Stimulated activated CD8-positive, alpha-beta memory T cell treated with anti-CD3 and anti-CD28 coated beads, Interleukin-4, amount 100 ng/mL, for 1 hour (primary cell): Measurements from ENCODE around the gene INCENP.

Source experiments
- DNase-seq, 2 donors: peaks; one replicate each; pipeline ENCODE4 v3.0.0-alpha.2; 2020; ENCODE audit warnings: low read depth in 2 of 2, low spot score in 1 of 2

Gene INCENP

DNA sequence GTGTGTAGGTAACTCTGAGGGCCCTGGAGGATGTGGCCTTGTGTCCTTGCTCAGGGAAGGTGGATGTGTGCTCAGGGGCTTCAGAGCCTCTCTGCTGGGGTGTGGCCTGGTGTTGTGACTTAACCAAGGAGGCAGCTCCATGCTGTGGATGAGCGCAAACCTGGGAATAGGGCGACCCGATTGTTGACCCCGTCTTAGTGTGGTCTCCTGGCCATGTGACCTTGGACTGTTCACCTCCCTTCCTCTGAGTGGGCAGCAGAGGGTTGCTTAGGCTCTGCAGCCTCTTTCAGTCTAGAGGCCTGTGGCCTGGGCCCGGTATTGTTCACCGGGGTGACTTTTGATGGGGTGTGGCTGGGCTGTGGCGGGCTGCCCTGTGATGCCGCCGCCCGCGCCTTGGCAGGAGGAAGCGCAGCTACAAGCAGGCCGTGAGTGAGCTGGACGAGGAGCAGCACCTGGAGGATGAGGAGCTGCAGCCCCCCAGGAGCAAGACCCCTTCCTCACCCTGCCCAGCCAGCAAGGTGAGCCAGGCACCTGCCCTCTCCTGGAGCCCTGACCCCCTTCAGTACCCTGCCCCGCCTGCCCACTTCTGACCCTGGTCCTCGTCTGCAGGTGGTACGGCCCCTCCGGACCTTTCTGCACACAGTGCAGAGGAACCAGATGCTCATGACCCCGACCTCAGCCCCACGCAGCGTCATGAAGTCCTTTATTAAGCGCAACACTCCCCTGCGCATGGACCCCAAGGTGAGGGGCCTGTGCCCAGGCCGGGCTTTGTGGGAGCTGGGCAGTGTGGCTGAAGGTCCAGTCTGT is 16.7 kb downstream of the INCENP start:
- no peak for DNase-seq

DNA sequence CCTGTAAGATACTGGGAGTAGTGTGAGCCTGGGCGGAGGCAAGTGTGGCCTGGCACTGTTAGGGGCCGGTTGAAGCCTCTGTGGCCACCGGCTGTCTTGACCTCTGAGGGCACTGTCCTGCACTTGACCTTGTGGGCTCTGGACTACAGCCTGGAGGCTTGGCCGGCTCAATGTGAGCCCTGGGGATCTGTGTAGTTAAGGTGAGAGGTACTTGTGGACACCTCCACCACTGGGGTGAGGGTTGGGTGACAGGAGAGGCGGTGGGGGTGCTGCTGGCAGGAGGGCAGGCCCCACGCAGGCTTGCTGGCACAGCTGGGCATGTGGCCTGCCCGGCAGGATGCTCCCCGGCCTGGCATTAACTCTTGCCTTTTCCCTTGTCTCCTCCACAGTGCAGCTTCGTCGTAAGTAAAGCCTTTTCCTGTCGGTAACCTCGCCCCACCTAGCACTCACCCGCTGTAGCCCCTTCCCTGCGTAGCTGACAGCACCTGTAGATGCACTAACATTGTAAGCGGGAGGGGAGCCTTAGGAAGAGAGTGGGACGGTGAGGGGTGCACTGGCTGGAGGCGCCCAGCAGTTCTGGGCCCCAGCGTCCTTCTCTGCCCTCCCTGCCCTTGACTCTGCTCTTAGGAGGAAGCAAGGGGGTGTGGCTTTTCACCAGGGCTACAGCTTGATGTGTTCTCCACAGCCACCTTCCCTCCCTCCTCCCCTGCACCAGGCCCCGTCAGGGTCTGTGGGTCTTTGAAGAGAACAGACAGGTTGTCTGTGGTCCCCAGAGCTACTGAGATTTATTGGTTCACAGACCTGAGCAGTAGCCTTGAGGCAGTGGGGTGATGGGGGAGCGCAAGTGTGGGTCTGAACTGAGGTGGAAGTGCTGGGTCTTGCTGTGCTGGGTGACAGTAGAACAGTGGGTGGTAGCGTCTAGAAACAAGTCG is 17.6 kb downstream of the INCENP start:
- no peak for DNase-seq

DNA sequence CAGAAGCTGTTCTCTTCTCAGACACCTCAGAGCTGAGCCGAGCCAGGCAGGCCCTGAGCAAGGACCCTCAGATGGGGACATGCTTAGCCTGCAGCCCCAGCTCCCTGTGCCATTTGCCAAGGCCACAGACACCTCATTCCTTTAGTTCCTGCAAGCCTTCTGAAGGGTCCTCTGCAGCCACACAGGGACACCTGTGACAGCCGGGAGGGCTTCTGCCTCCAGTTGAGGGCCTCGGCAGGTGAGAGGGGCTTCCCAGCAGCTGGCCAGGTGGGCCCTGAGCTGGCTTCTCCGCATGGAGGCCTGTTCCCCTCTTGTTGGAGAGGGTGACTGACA is 18.2 kb downstream of the INCENP start:
- DNase-seq, result no peak

DNA sequence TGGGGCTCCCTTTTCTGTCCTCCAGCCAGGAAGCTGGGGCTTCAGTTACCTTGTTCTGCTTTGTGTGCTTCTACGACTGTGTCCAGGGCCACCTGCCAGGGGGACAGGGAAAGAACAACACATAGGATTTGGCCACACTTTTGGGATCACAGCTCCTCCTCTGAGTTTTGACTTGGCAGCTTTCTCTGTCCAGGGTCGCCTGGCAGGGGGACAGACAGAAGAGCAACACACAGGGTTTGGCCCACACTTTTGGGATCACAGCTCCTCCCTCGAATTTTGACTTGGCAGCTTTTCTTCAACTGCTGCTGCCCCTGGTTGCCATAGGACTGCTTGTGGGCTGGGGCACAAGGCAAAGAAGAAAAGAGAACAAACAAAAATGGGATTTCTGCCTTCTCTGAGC is 19.1 kb downstream of the INCENP start:
- DNase-seq, result no peak

DNA sequence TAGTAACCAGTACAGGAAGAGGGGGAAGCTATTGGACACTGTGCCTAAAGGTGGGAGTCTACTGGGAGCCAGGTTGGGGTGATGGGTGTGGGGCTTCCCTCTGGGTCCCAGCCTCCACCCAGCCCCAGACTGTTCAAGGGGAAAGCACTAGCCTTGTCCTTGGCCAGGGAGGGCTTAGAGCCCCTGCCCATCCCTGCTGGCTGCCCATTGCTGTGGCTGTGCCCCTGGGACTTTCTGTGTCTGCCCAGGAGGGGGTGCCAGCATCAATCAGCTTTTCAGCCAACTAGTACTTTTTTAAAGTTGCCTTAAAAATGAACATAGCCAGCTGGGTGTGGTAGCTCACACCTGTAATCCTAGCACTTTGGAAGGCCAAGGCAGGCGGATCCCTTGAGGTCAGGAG is 19.9 kb downstream of the INCENP start:
- DNase-seq, result no peak

DNA sequence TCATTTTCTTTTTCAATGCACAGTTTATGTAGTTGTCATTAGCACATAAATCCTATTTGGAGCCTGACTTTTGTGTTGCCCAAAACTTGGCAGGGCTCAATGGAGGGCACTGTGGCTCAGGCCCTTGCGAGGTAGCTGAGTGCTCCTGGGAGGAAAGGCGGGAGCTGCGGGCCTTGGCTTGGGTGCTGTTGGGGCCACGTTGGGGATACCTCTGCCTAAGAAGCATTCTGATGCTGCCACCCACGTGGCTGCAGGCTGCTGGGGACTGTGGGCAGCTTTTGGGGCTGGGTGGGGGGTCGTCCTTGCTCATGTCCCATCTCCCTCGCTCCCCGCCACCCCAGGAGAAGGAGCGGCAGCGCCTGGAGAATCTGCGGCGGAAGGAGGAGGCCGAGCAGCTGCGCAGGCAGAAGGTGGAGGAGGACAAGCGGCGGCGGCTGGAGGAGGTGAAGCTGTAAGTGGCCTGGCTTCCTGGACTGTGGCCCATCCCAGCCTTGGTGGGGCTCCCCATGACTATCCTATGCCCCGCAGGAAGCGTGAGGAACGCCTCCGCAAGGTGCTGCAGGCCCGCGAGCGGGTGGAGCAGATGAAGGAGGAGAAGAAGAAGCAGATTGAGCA is 20.9 kb downstream of the INCENP start:
- DNase-seq, result no peak

DNA sequence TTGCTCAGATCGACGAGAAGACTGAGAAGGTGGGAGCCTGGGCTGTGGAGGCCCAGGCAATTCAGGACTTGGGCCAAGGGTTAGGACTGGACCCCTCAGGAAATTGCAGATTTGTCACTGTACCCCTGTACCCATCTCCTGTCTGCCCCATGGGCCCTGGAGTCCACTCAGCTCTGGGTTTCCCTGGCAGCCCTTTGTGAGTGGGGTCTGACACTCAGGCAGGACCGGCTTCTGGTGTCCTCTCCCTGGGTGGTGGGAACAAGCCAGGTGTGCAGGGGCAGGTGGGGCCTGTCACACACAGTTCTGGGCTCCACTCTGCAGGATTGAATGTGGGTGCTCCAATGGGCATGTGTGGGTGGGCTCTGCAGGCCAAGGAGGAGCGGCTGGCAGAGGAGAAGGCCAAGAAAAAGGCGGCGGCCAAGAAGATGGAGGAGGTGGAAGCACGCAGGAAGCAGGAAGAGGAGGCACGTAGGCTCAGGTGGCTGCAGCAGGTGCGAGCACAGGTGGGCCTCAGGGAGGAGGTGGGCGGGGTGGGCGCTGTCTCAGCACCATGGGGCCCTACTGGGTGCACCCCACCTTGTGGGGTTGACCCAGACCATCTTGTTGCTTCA is 21.6 kb downstream of the INCENP start:
- no peak for DNase-seq

DNA sequence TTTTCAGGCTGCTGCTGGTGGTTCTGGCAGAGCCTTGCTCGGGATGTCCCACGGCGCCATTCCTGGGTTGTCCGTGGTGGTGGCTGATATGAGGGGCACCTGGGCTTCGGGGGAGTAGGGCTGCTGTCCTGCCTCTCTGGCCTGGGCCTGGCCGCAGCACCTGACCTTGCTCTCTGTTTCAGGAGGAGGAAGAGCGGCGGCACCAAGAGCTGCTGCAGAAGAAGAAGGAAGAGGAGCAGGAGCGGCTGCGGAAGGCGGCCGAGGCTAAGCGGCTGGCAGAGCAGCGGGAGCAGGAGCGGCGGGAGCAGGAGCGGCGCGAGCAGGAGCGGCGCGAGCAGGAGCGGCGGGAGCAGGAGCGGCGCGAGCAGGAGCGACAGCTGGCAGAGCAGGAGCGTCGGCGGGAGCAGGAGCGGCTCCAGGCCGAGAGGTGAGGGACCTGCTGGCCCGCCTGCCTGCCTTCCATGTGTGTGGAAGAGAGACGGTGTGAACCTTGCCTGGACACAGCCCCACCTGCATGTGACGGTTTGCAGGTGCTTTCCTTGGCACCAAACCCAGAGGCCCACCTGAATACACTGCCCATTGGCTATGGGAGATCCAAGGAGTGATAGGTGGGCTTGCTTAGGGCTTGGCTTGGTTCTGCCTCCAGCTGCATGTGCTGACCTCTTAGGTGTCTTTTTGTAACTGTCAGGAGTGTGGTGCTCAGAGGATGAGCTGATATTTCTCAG is 22.8 kb downstream of the INCENP start:
- no peak for DNase-seq

DNA sequence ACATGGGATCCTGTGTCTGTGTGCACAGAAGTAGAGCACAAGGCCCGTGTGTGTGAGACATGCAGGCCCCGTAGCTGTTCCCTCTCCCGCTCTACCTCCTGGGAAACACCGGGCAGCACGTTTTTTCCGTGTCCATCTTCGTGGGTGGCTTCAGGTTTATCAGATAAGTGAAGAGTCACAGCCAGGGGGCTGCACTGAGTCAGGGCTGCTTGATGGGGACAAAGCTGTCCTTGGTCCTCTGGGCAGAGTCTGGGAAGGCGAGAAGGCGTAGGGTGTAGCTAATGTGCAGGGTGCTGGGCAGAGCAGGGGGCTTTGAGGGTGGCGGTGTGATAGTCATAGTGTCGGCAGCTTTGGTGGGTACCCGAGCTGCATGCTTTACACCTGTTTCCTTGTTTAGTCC is 23.7 kb downstream of the INCENP start:
- DNase-seq, result no peak

DNA sequence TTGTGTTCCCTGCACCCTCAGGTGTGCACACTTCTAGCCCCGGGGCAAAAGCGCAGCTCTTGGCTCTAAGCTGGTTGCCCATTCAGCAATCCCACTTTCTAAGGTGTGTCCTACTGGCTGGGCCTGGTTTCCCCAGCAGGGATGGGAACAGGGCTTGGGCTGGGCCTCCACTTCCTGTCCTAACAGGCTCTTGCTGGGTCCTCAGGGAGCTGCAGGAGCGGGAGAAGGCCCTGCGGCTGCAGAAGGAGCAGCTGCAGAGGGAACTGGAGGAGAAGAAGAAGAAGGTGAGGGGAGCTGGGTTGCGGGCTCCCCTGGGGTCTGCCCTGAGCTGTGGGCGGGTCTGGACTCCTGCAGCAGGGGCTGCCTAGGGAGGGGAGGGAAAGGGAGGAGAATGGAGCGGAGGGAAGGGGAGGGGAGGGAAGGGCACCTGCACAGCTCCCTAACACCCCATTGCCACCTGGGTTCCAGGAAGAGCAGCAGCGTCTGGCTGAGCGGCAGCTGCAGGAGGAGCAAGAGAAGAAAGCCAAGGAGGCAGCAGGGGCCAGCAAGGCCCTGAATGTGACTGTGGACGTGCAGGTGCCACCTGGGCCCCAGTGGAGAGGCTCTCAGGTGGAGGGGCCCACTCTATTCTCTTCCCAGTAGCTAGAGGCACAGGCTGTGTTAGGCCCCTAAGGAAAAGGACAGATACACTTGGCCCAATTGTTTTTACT is 24.6 kb downstream of the INCENP start:
- DNase-seq, result no peak

DNA sequence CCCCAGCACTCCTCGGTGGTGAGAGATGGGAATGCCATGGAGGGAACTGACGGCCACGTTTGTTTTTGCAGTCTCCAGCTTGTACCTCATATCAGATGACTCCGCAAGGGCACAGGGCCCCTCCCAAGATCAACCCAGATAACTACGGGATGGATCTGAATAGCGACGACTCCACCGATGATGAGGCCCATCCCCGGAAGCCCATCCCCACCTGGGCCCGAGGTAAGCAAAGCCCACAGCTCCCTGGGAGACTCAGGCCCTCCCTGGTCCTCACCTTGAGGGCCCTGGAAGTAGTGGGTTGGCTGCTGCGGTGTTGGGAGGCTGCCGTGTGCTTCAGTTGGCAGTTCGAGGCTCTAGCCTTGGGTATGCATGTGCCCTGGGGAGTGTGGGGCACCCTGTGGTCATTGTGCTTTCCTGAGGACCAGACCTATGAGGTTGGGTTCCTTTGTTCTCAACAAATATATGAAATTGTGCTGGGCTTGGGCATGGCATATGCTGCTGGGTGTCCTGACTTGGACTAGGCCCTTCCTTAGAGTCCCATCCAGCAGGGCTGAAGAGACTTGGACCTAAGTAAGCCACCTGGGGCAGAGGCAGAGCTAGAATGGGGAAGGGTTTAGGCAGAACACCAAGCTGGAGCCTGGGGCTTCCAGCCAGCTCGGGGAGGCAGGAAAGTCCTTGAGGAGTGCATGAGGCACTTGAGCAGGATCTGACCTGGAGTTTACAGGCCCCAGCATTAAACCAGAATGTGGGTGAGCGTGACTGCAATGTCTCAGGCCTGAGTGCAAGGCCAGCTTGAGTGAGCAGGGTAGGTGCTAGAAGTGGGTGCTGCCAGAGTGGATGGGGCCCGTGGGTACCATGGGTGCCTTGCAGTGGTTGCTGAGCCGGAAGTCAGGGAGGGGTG is 26.4 kb downstream of the INCENP start:
- no peak for DNase-seq

DNA sequence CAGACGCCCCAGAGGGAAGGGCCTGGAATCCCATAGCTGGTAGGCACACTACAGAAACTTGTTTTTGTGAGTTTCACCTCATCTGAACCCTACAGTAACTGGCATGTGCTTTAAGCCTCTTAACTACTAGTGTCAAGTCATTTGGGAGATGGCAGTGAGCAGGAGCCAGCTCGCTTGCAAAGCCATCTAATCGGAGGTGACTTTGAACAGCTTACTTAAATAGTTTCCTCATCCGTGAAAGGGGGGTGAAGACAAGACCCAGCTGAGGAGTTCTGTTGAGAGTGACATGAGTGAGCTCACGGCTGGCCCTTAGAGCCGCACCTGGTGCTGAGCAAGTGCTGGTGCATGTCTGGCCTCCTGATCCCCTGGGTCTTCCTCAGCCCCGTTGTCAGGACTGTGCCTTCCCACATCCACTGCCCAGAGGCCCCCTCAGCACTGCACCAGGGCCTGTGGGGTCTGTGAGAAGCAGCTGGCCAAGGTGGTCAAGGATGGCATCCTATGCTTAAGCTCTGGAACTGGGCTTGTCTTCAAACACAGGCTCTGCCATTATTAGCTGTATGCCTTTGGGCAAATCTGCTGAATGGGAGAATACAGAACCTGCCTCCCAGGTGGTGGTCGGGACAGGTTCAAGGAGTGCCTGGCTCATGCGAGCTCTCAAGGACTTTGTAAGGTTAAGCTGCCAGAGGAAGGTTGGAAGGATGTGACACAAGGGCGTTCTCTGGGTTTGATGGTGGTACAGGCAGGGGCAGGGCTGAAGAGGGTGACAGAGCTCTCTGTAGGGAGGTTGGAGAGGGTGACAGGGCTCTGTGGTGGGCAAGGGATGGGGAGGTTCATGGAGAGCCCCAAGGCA is 27.3 kb downstream of the INCENP start:
- no peak for DNase-seq

DNA sequence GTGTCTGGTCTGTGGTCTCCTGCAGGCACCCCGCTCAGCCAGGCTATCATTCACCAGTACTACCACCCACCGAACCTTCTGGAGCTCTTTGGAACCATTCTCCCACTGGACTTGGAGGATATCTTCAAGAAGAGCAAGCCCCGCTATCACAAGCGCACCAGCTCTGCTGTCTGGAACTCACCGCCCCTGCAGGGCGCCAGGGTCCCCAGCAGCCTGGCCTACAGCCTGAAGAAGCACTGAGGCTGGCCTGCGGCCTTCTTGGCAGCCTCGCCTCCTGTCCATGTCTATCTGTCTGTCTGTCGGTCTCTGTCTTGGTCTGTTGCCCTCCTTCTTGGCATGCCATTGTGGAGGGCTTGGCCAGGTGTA is 27.9 kb downstream of the INCENP start:
- DNase-seq, result no peak

DNA sequence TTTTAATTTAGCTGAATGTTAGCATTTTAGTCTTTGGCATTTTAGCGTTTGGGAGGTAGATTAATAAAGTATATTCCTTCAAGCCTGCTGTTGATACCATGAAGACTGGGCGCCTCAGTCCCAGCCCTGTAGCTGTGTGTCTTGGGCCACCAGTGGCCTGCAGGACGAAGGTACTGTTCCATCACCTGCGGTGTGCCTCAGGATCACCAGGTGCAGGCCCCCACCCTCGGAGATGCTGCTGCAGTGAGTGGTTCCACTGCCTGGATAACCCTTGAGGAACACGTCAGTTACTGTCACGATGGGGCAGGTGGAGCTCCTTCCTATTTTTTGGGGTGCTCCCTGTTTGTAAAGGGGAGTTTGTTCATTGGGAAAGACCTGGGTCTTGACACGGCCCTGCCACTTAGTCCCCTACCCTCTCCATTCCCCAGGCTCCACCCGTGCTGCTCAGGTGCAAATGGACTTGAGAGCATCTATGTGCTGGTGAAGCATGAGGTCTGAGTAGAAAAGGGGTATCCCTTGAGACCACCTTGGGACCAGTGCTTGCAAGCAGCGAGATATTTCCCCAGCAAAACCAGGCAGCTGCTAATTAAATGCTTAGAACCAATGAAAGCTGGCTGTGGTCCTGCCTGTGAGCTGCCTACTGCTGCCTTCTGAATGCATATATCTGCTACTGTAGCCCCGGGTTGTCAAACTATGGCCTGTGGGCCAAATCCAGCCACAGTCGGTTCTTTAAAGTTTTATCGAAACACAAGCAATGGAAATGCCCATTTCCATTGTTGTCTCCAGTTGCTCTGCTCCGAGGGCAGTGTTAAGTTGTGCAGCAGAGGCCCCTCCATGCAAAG is 28.7 kb downstream of the INCENP start:
- DNase-seq, result no peak

DNA sequence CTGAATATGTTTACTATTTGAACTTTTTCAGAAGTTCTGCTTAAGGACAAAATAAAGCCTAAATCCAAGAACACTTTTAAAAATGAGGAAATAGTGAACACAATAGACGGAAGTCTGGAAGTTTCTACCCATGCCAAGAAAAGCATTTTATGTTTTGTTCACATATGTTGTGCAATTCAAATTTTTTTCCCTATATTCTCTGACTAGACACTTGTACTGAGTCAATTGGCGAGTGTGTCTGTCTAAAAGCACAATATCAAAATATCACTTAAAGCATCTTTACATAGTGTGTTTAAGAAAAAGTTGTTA is 29.2 kb downstream of the INCENP start:
- no peak for DNase-seq

DNA sequence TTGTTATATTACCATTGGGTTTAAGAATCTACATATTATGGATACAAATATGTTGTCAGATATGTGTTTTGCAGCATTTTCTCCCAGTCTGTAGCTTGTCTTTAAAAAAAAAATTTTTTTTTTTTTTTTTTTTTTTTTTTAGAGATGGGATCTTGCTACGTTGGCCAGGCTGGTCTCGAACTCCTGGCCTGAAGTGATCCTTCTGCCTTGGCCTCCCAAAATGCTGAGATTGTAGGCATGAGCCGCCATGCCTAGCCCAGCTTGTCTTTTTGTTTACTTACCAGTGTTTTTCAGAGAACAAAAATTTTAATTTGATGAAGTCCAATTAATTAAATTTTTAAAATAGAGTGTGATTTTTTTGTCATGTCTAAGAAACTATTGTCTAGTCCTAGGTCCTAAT is 29.8 kb downstream of the INCENP start:
- DNase-seq, result no peak

DNA sequence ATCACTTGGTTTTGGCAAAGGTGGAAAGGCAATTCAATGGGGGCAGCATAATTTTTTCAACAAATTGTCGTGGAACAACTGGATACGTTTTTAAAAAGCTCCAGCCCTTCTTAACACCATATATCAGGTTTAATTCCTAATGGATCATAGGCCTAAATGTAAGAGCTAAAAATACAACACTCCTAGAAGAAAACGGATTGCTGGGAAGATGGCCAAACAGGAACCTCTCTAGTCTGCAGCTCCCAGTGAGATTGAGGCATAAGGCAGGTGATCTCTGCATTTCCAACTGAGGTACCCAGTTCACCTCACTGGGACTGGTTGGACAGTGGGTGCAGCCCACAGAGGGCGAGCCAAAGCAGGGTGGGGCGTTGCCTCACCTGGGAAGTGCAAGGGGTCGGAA is 33.8 kb downstream of the INCENP start:
- DNase-seq, result no peak

DNA sequence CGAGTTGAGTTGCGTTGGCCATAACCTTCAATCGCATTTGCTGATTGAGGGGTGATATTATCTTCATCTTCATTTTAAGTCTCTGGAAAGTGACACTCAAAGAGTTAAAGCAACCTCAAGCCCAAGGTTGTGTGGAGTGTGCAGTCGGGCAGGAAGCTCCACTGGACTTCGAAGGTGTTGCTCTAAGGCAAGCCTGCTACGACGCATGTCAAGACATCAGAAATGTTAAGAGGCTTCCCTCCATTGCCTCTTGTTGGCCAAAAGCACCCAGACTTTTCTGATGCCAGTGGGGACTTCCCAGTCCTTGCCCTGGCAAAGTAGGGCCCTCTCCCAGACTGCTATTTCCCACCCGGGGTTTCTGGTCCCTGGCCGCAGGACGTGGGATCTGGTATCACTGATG is 42.6 kb downstream of the INCENP start:
- DNase-seq, result no peak
